ENCODE results near the gene ELOVL5.

DNA sequence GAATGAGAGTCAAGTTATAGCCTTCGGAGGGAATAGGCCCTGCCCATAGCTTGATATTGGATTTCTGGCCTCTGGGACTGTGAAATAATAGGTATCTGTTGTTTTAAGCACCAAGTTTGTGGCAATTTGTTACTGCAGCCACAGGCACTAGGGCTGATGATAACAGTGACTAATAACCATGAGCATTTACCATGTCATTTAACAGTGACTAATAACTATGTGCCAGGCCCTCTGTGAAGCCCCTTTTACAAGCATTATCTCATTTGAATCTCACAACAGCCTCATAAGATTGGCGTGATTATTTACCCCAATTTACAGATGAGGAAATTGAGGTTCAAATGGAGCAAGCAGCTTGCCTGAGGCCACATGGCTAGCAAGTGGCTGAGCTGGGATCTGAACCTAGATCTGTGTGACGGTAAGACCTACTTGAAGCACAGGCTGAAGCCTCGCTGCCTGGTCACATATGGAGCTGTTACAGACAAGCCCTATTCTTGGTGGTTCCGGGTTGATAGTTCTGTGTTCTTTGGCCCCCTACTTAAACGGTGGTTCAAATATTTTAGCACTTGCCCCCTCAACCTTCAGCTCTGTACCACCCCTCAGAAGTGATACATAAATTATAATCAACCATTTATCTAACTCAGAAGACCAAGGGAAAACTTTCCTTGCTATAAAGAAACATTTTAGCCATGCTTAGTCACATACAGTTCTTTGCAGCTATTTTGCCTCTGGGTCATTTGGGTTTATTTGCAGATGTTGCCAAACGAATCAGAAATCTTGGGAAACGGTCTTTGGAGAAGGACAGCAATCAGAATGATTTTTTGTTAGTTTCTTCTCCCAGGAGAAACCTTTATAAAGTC is 98.3 kb downstream of the ELOVL5 start:
- TF ChIP-seq POLR2A (IDR thresholded peaks at IDR 0.05; ENCODE audit: low read depth) (no peak), CTCF (IDR thresholded peaks at IDR 0.05) (no peak), POLR2AphosphoS5 (IDR thresholded peaks at IDR 0.05) (no peak)

Data from esophagus muscularis mucosa (tissue), 3 donors.